ENCODE results near the gene SLC1A7. TPM values are rescaled to one million over a fixed set of nuclear protein-coding genes. Genes with fewer than 3 reads are reported as not detected.
A peak's percentile ranks its signal among the peaks of the same experiment; 100 is the strongest.

Gene SLC1A7
- polyA plus RNA-seq, 2 of the 4 experiments (the other 2 are of a cell fraction) = 0.04 to 0.12 TPM

DNA sequence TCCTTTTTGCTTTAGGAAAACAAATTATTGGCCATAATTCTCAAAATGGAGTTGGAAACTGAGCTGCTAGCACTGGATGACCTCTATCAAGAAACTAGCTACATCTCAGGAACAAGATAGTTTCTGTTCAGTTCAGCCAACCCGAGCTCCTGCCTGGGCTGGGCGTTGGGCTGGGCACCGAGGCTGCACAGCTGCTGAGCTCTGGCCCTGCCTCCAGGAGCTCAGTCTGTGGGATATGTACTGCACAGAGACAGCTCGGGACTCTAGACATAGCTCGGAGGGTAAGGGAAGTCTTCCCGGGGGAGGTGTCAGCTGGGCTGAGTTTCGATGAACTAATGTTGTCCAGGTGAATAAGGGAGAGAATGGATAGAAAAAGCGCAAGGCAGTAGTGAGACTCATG is 24.5 kb upstream of the SLC1A7 start:
- no peak for FAIRE-seq
- Histone ChIP-seq H3K4me3 (no peak overlapping the region), H3K4me2 (no peak overlapping the region), H3K9me3 (no peaks in the 10 kb centered on the region), H3K27ac (no peak overlapping the region), H3K4me1 (peaks cover 15% of the 10 kb centered on the region)
- no peak for TF ChIP-seq FOSB (CRISPR knock-in tag; IDR thresholded peaks at IDR 0.05)
- no peak for TF ChIP-seq GATA3 (IDR thresholded peaks at IDR 0.05; ENCODE audit: borderline replicate concordance)
- no peak for TF ChIP-seq NR3C1 (IDR thresholded peaks at IDR 0.05)
- no peak for TF ChIP-seq ZSCAN20 (CRISPR knock-in tag; IDR thresholded peaks at IDR 0.05)
- DNase-seq (ENCODE audit: low read depth in 1 of 2, low spot score in 1 of 2) = no peak
- CTCF ChIA-PET = interaction anchor here (0.8 to 2.1 kb wide), 3 partner anchors 10 to 15 kb away, joined by 3 to 7 read pairs (median 6); no protein-coding TSS in a partner anchor
- POLR2A ChIA-PET = no interaction called here
- no peak; a peak in 1 of 6 replicates for ATAC-seq
- WGBS (ENCODE audit: missing lambda C conversion rate) = 75% methylated on average over 8 of the region's 8 CpGs

DNA sequence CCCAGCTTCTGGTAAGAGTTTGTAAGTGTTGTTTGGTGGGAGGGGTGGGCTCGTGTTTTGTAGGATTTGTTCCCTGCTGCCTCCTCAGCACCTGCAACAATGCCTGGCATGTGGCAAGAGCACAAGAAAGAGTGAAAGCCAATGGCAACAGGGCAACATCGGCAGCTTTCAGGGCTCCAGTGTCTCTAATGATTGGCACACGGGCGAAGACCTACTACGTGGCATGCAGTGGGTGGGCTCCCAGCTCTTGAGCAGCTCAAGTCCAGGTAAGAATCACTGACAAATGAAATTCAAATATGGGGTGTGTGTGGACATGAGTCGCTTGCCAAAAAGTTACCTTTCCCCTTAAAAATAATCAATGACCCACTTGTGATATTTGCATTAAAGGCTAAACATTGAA is 23.9 kb upstream of the SLC1A7 start:
- Histone ChIP-seq H3K4me1 (peaks cover 15% of the 10 kb centered on the region), H3K4me3 (no peak overlapping the region), H3K27ac (no peak overlapping the region), H3K9me3 (no peaks in the 10 kb centered on the region), H3K4me2 (no peak overlapping the region)
- ChIA-PET POLR2A (no interaction called here), CTCF (interaction anchor here (0.5 to 2.1 kb wide), 4 partner anchors 10 to 254 kb away, joined by 3 to 7 read pairs (median 4); no protein-coding TSS in a partner anchor)
- WGBS (ENCODE audit: missing lambda C conversion rate) = 83% methylated on average over 5 of the region's 6 CpGs
- TF ChIP-seq NR3C1 (IDR thresholded peaks at IDR 0.05) (no peak), PHF8 (IDR thresholded peaks at IDR 0.05; ENCODE audit: borderline replicate concordance, low read depth) (no peak), GATA3 (IDR thresholded peaks at IDR 0.05; ENCODE audit: borderline replicate concordance) (no peak), CEBPB (IDR thresholded peaks at IDR 0.05) (no peak), MYC (IDR thresholded peaks at IDR 0.05; ENCODE audit: borderline replicate concordance, low read length) (no peak), JUN (IDR thresholded peaks at IDR 0.05) (no peak), EHMT2 (IDR thresholded peaks at IDR 0.05; ENCODE audit: low read depth) (no peak), RAD21 (conservative IDR thresholded peaks at IDR 0.05 in 1 of 2, IDR thresholded peaks at IDR 0.05 in 1 of 2) (no peak), NFE2L2 (conservative IDR thresholded peaks at IDR 0.05; ENCODE audit: low read length) (no peak), POLR2A (IDR thresholded peaks at IDR 0.05; ENCODE audit: low read length) (no peak), FOSL2 (IDR thresholded peaks at IDR 0.05) (no peak), FOSL2 (CRISPR knock-in tag; IDR thresholded peaks at IDR 0.05) (no peak), RFX5 (IDR thresholded peaks at IDR 0.05) (no peak), MAX (IDR thresholded peaks at IDR 0.05) (no peak)
- TF ChIP-seq, protein P1, sequence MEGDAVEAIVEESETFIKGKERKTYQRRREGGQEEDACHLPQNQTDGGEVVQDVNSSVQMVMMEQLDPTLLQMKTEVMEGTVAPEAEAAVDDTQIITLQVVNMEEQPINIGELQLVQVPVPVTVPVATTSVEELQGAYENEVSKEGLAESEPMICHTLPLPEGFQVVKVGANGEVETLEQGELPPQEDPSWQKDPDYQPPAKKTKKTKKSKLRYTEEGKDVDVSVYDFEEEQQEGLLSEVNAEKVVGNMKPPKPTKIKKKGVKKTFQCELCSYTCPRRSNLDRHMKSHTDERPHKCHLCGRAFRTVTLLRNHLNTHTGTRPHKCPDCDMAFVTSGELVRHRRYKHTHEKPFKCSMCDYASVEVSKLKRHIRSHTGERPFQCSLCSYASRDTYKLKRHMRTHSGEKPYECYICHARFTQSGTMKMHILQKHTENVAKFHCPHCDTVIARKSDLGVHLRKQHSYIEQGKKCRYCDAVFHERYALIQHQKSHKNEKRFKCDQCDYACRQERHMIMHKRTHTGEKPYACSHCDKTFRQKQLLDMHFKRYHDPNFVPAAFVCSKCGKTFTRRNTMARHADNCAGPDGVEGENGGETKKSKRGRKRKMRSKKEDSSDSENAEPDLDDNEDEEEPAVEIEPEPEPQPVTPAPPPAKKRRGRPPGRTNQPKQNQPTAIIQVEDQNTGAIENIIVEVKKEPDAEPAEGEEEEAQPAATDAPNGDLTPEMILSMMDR (IDR thresholded peaks at IDR 0.05) = no peak
- TF ChIP-seq, protein P2, sequence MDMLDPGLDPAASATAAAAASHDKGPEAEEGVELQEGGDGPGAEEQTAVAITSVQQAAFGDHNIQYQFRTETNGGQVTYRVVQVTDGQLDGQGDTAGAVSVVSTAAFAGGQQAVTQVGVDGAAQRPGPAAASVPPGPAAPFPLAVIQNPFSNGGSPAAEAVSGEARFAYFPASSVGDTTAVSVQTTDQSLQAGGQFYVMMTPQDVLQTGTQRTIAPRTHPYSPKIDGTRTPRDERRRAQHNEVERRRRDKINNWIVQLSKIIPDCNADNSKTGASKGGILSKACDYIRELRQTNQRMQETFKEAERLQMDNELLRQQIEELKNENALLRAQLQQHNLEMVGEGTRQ (IDR thresholded peaks at IDR 0.05) = no peak
- TF ChIP-seq, protein P3, sequence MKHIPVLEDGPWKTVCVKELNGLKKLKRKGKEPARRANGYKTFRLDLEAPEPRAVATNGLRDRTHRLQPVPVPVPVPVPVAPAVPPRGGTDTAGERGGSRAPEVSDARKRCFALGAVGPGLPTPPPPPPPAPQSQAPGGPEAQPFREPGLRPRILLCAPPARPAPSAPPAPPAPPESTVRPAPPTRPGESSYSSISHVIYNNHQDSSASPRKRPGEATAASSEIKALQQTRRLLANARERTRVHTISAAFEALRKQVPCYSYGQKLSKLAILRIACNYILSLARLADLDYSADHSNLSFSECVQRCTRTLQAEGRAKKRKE (CRISPR knock-in tag; IDR thresholded peaks at IDR 0.05; ENCODE audit: low read depth) = no peak
- ATAC-seq = no peak
- no peak for DNase-seq (ENCODE audit: low read depth in 1 of 2, low spot score in 1 of 2)
- no peak for FAIRE-seq

DNA sequence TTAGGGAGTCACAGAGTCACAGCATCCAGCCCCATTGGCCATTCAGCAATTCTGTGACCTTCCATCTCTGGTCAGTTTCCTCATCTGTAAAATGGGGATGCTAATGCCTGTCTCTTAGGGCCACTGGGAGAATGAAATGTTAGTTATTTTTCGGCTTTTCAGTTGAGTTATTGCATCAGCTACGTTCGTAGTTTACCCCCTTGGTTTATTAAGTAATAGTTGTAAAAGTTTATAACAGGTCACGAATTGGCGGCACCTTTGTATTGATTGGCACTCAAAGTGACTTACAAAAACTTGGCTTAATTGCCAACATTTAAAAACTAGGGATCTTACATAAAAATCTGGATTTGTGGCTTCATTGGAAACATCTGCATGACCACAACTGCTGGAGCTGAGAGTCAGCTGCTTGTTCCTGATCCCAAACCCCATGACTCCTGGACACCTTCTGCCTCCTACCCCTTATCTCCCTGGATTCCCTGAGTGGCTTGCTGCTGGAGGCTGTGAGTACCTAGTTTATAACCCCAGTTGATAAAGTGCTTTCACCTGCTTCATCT is 23.0 kb upstream of the SLC1A7 start:
- ChIA-PET CTCF (interaction anchor here (0.5 to 2.1 kb wide), 2 partner anchors 11 to 253 kb away, joined by 3 to 6 read pairs; no protein-coding TSS in a partner anchor), POLR2A (no interaction called here)
- H3K27ac ChIP-seq = 0 out of 6 replicates have a peak overlapping the region, but pooled peaks of 1 of the 2 experiments have one; percentile 16
- ATAC-seq = no peak
- FAIRE-seq = no peak
- H3K4me3 ChIP-seq = no peak overlapping the region
- DNase-seq (ENCODE audit: low read depth in 1 of 2, low spot score in 1 of 2) = no peak
- WGBS (ENCODE audit: missing lambda C conversion rate) = 85% methylated on average over 5 of the region's 5 CpGs
- H3K4me1 ChIP-seq = peaks cover 15% of the 10 kb centered on the region
- H3K9me3 ChIP-seq = no peaks in the 10 kb centered on the region
- H3K4me2 ChIP-seq = no peak overlapping the region
- no peak for TF ChIP-seq BHLHE40 (IDR thresholded peaks at IDR 0.05; ENCODE audit: low read depth, low read length)
- TF ChIP-seq HDAC2 (IDR thresholded peaks at IDR 0.05) = no peak
- no peak for TF ChIP-seq HOXB5 (CRISPR knock-in tag; IDR thresholded peaks at IDR 0.05)
- no peak for TF ChIP-seq CHD4 (IDR thresholded peaks at IDR 0.05; ENCODE audit: borderline replicate concordance)
- no peak for TF ChIP-seq MAFK (IDR thresholded peaks at IDR 0.05; ENCODE audit: partially characterized antibody)
- no peak for TF ChIP-seq FOXS1 (CRISPR knock-in tag; IDR thresholded peaks at IDR 0.05)
- no peak for TF ChIP-seq CHD2 (IDR thresholded peaks at IDR 0.05; ENCODE audit: low read length, partially characterized antibody)
- no peak for TF ChIP-seq PHF8 (IDR thresholded peaks at IDR 0.05; ENCODE audit: borderline replicate concordance, low read depth)
- TF ChIP-seq, protein P1 (IDR thresholded peaks at IDR 0.05) = no peak
- no peak for TF ChIP-seq ZFP36 (IDR thresholded peaks at IDR 0.05; ENCODE audit: borderline replicate concordance, partially characterized antibody)
- no peak for TF ChIP-seq EHF (CRISPR knock-in tag; IDR thresholded peaks at IDR 0.05)
- TF ChIP-seq JUN (IDR thresholded peaks at IDR 0.05) = no peak
- no peak for TF ChIP-seq NFE2L2 (conservative IDR thresholded peaks at IDR 0.05; ENCODE audit: low read length)
- no peak for TF ChIP-seq FOSB (CRISPR knock-in tag; IDR thresholded peaks at IDR 0.05)
- TF ChIP-seq ESRRA (IDR thresholded peaks at IDR 0.05; ENCODE audit: borderline replicate concordance, low read length) = no peak
- no peak for TF ChIP-seq RFX5 (IDR thresholded peaks at IDR 0.05)
- no peak for TF ChIP-seq NPAS2 (CRISPR knock-in tag; IDR thresholded peaks at IDR 0.05; ENCODE audit: borderline replicate concordance)

Measured in A549 (cell line).